MM.1S (cell line): Measurements from ENCODE around the gene OXT.

Experiments
- DNase-seq: peaks from one replicate; pipeline ENCODE4 v3.0.0-alpha.2; 2015
- H2AFZ ChIP-seq: fragments of 300-600 bp; sonication (generic); 2 replicates; pipeline ENCODE4 v1.6.0; 2016; ENCODE audit warnings: antibody characterized with exemption, low read length
- H3F3A ChIP-seq: fragments of 300-600 bp; sonication (generic); 2 replicates; pipeline ENCODE4 v1.6.1; 2016; ENCODE audit warnings: mild to moderate bottlenecking, antibody characterized with exemption, low read length, moderate library complexity, mixed read lengths; ENCODE audit not compliant: insufficient read depth
- H3K27ac ChIP-seq: fragments of 300-600 bp; sonication (generic); 2 replicates; pipeline ENCODE4 v1.5.1; 2016; ENCODE audit warnings: mild to moderate bottlenecking, low read length
- H3K27me3 ChIP-seq: fragments of 300-600 bp; sonication (generic); replicated peaks from 2 replicates; pipeline ENCODE4 v1.6.0; 2016; ENCODE audit warnings: low read length; ENCODE audit not compliant: insufficient read depth
- H3K36me3 ChIP-seq: fragments of 300-600 bp; sonication (generic); replicated peaks from 2 replicates; pipeline ENCODE4 v1.6.1; 2016; ENCODE audit warnings: mild to moderate bottlenecking, low read length, mixed read lengths; ENCODE audit not compliant: insufficient read depth
- H3K4me1 ChIP-seq: fragments of 300-600 bp; sonication (generic); 2 replicates; pipeline ENCODE4 v1.6.1; 2016; ENCODE audit warnings: low read length, mixed read lengths
- H3K4me2 ChIP-seq: fragments of 300-600 bp; sonication (generic); 2 replicates; pipeline ENCODE4 v1.6.0; 2016; ENCODE audit warnings: low read depth, low read length
- H3K4me3 ChIP-seq: fragments of 300-600 bp; sonication (generic); 2 replicates; pipeline ENCODE4 v1.5.1; 2016; ENCODE audit warnings: low read length, mixed read lengths
- H3K79me2 ChIP-seq: fragments of 300-600 bp; sonication (generic); 2 replicates; pipeline ENCODE4 v1.6.1; 2016; ENCODE audit warnings: mixed run types, low read length, mixed read lengths
- H3K9ac ChIP-seq: fragments of 300-600 bp; sonication (generic); 2 replicates; pipeline ENCODE4 v1.6.1; 2016; ENCODE audit warnings: low read length, mixed read lengths
- H3K9me2 ChIP-seq: fragments of 300-600 bp; sonication (generic); replicated peaks from 2 replicates; pipeline ENCODE4 v1.6.1; 2016; ENCODE audit warnings: mild to moderate bottlenecking, low read length, mixed read lengths; ENCODE audit not compliant: insufficient read depth
- H3K9me3 ChIP-seq: fragments of 300-600 bp; sonication (generic); replicated peaks from 2 replicates; pipeline ENCODE4 v1.6.1; 2016; ENCODE audit warnings: mild to moderate bottlenecking, low read length, mixed read lengths; ENCODE audit not compliant: insufficient read depth
- H4K20me1 ChIP-seq: fragments of 300-600 bp; sonication (generic); 2 replicates; pipeline ENCODE4 v1.6.1; 2016; ENCODE audit warnings: mild to moderate bottlenecking, low read length, moderate library complexity, mixed read lengths; ENCODE audit not compliant: insufficient read depth
- CTCF ChIP-seq: fragments of 300-600 bp; sonication (generic); IDR thresholded peaks from 2 replicates; pipeline ENCODE4 v1.5.1; 2016; ENCODE audit warnings: antibody characterized with exemption, low read length, mixed read lengths
- EZH2 ChIP-seq: fragments of 300-600 bp; sonication (generic); optimal IDR thresholded peaks from 2 replicates; pipeline ENCODE3; 2017; ENCODE audit warnings: low read depth, mild to moderate bottlenecking, antibody characterized with exemption, low read length, mixed read lengths
- EZH2phosphoT487 ChIP-seq: fragments of 300-600 bp; sonication (generic); IDR thresholded peaks from 2 replicates; pipeline ENCODE4 v1.6.1; 2018; ENCODE audit warnings: antibody characterized with exemption, low read length

The OXT gene

GRCh38 chr20:3088031-3088430 lies 16.6 kb downstream of the OXT start:
- H4K20me1 ChIP-seq, result no peaks in the 10 kb centered on the region
- no peak overlapping the region for H3K9ac ChIP-seq
- DNase-seq, result no peak
- TF ChIP-seq EZH2 (no peak), EZH2phosphoT487 (no peak), CTCF (no peak)
- H2AFZ ChIP-seq, result no peak overlapping the region
- no peaks in the 10 kb centered on the region for H3K4me1 ChIP-seq
- H3K9me3 ChIP-seq, result no peaks in the 10 kb centered on the region
- H3K36me3 ChIP-seq, result no peaks in the 10 kb centered on the region
- no peaks in the 10 kb centered on the region for H3K79me2 ChIP-seq
- H3K4me2 ChIP-seq, result no peak overlapping the region
- H3K9me2 ChIP-seq, result no peaks in the 10 kb centered on the region
- H3K27ac ChIP-seq, result no peak overlapping the region
- no peak overlapping the region for H3K4me3 ChIP-seq
- H3F3A ChIP-seq, result no peaks in the 10 kb centered on the region
- H3K27me3 ChIP-seq, result peaks cover 27% of the 10 kb centered on the region

GRCh38 chr20:3090565-3090964 lies 19.1 kb downstream of the OXT start:
- no peak overlapping the region for H3K4me3 ChIP-seq
- no peak for TF ChIP-seq EZH2phosphoT487
- no peak for TF ChIP-seq CTCF
- TF ChIP-seq EZH2, result no peak
- no peak for DNase-seq
- H3F3A ChIP-seq, result no peaks in the 10 kb centered on the region
- no peaks in the 10 kb centered on the region for H3K4me1 ChIP-seq
- no peak overlapping the region for H3K9ac ChIP-seq
- no peaks in the 10 kb centered on the region for H4K20me1 ChIP-seq
- H3K79me2 ChIP-seq, result no peaks in the 10 kb centered on the region
- no peaks in the 10 kb centered on the region for H3K9me2 ChIP-seq
- no peaks in the 10 kb centered on the region for H3K9me3 ChIP-seq
- no peaks in the 10 kb centered on the region for H3K36me3 ChIP-seq
- H3K27ac ChIP-seq, result no peak overlapping the region
- H3K27me3 ChIP-seq, result peaks cover 23% of the 10 kb centered on the region
- H3K4me2 ChIP-seq, result no peak overlapping the region
- no peak overlapping the region for H2AFZ ChIP-seq

- Histone ChIP-seq H3K27ac (no peak overlapping the region), H2AFZ (no peak overlapping the region), H3K4me1 (no peaks in the 10 kb centered on the region), H3K4me3 (no peak overlapping the region), H3K4me2 (no peak overlapping the region), H4K20me1 (no peaks in the 10 kb centered on the region), H3F3A (no peaks in the 10 kb centered on the region), H3K9ac (no peak overlapping the region), H3K36me3 (no peaks in the 10 kb centered on the region), H3K79me2 (no peaks in the 10 kb centered on the region), H3K9me3 (no peaks in the 10 kb centered on the region), H3K27me3 (peaks cover 23% of the 10 kb centered on the region), H3K9me2 (no peaks in the 10 kb centered on the region)
- TF ChIP-seq EZH2, result no peak
- TF ChIP-seq EZH2phosphoT487, result no peak
- TF ChIP-seq CTCF, result no peak
- no peak for DNase-seq
Measured at GRCh38 chr20:3092611-3093379, 21.4 kb downstream of the OXT start.
